HepG2 (cell line): ENCODE results near the gene TNKS1BP1. TPM values are rescaled to one million over a fixed set of nuclear protein-coding genes. Genes with fewer than 3 reads are reported as not detected.
A peak's percentile ranks its signal among the peaks of the same experiment; 100 is the strongest.

Source experiments
- ETV5 ChIP-seq: IDR thresholded peaks from 2 replicates; pipeline ENCODE4 v1.6.1; 2018; ENCODE audit warnings: missing biosample characterization, missing genetic modification reagents, inconsistent platforms, borderline replicate concordance
- HES4 ChIP-seq: sonication (generic); formaldehyde crosslinking; IDR thresholded peaks from 2 replicates; pipeline ENCODE4 v1.9.0; 2021; ENCODE audit warnings: mild to moderate bottlenecking, missing genetic modification reagents, borderline replicate concordance
- MED1 ChIP-seq: sonication (generic); formaldehyde crosslinking; IDR thresholded peaks from 2 replicates; pipeline ENCODE4 v1.4.0; 2020; ENCODE audit warnings: missing genetic modification reagents
- MYC ChIP-seq: sonication (generic); formaldehyde crosslinking; IDR thresholded peaks from 2 replicates; pipeline ENCODE4 v1.9.0; 2021; ENCODE audit warnings: missing genetic modification reagents, borderline replicate concordance
- NFYB ChIP-seq: sonication (generic); formaldehyde crosslinking; IDR thresholded peaks from 2 replicates; pipeline ENCODE4 v1.4.0; 2020; ENCODE audit warnings: missing genetic modification reagents
- PITX1 ChIP-seq: sonication (generic); formaldehyde crosslinking; IDR thresholded peaks from 2 replicates; pipeline ENCODE4 v1.5.1; 2020; ENCODE audit warnings: mild to moderate bottlenecking, missing genetic modification reagents
- POGZ ChIP-seq: sonication (generic); formaldehyde crosslinking; IDR thresholded peaks from 2 replicates; pipeline ENCODE4 v1.4.0; 2020; ENCODE audit warnings: mild to moderate bottlenecking, missing genetic modification reagents
- POLR2AphosphoS2 ChIP-seq: IDR thresholded peaks from 2 replicates; pipeline ENCODE4 v1.6.1; 2011; ENCODE audit warnings: low read depth, low read length, improper control_type of control experiment
- SNAI1 ChIP-seq: sonication (generic); formaldehyde crosslinking; IDR thresholded peaks from 2 replicates; pipeline ENCODE4 v1.5.0; 2020; ENCODE audit warnings: mild to moderate bottlenecking, missing genetic modification reagents, borderline replicate concordance
- SP4 ChIP-seq: sonication (generic); formaldehyde crosslinking; IDR thresholded peaks from 2 replicates; pipeline ENCODE4 v1.8.1; 2023; ENCODE audit warnings: mild to moderate bottlenecking, missing genetic modification reagents
- ZFP36 ChIP-seq: fragments of 150-350 bp; IDR thresholded peaks from 2 replicates; pipeline ENCODE4 v1.6.1; 2018; ENCODE audit warnings: borderline replicate concordance, low read length, low read depth; ENCODE audit not compliant: partially characterized antibody
- ZMAT3 ChIP-seq: sonication (generic); formaldehyde crosslinking; conservative IDR thresholded peaks from 2 replicates; pipeline ENCODE4 v1.7.0; 2021; ENCODE audit warnings: missing genetic modification reagents
- ZNF251 ChIP-seq: sonication (generic); formaldehyde crosslinking; IDR thresholded peaks from 2 replicates; pipeline ENCODE4 v1.9.0; 2021; ENCODE audit warnings: mild to moderate bottlenecking, missing genetic modification reagents
- ZNF460 ChIP-seq: sonication (generic); formaldehyde crosslinking; IDR thresholded peaks from 2 replicates; pipeline ENCODE4 v1.5.1; 2020; ENCODE audit warnings: missing genetic modification reagents, mild to moderate bottlenecking, borderline replicate concordance
- ZNF484 ChIP-seq: sonication (generic); formaldehyde crosslinking; IDR thresholded peaks from 2 replicates; pipeline ENCODE4 v1.5.1; 2020; ENCODE audit warnings: mild to moderate bottlenecking, low read depth, missing genetic modification reagents, borderline replicate concordance
- ZNF598 ChIP-seq: sonication (generic); formaldehyde crosslinking; IDR thresholded peaks from 2 replicates; pipeline ENCODE4 v1.5.1; 2020; ENCODE audit warnings: mild to moderate bottlenecking, missing genetic modification reagents, borderline replicate concordance
- ZNF652 ChIP-seq: IDR thresholded peaks from 2 replicates; pipeline ENCODE4 v1.6.1; 2016; ENCODE audit warnings: low read depth, borderline replicate concordance
- ZNF703 ChIP-seq: sonication (generic); formaldehyde crosslinking; IDR thresholded peaks from 2 replicates; pipeline ENCODE4 v1.5.1; 2020; ENCODE audit warnings: missing genetic modification reagents, mild to moderate bottlenecking, moderate library complexity, borderline replicate concordance
- ZNF839 ChIP-seq: sonication (generic); formaldehyde crosslinking; IDR thresholded peaks from 2 replicates; pipeline ENCODE4 v1.4.0; 2020; ENCODE audit warnings: missing genetic modification reagents, mild to moderate bottlenecking, borderline replicate concordance
- polyA plus RNA-seq, 8 experiments: library from polyadenylated mRNA; depleted of rRNA in 3 of 8; stranded (reverse) in 7 of 8; unstranded in 1 of 8; fragments of >200 nt; fragmentation: Illumina TruSeq in 4 of 8; extraction: Trizol in 4 of 8; gene quantifications; 2 replicates each; pipeline versions ENCODE4 v1.2.1 to v1.2.3, GENCODE V29; 2011 to 2016; ENCODE audit warnings: low read depth in 4 of 8, missing spikeins in 1 of 8, mixed read lengths in 1 of 8; ENCODE audit not compliant: insufficient read depth in 1 of 8
- total RNA-seq, 5 experiments: library from RNA; depleted of rRNA; stranded (reverse); fragments of >200 nt; fragmentation: Illumina TruSeq; extraction: Trizol; gene quantifications; 2 replicates each; pipeline ENCODE4 v1.2.3, GENCODE V29; 2016; ENCODE audit warnings: low read depth in 1 of 5
- TF ChIP-seq, protein P1 (sequence below): sonication (generic); formaldehyde crosslinking; IDR thresholded peaks from 2 replicates; pipeline ENCODE4 v1.4.0; 2020; ENCODE audit warnings: missing genetic modification reagents
- TF ChIP-seq, protein P2 (sequence below): sonication (generic); formaldehyde crosslinking; IDR thresholded peaks from 2 replicates; pipeline ENCODE4 v1.5.0; 2020; ENCODE audit warnings: missing genetic modification reagents, mild to moderate bottlenecking, borderline replicate concordance
- TF ChIP-seq, protein P3 (sequence below): sonication (generic); formaldehyde crosslinking; IDR thresholded peaks from 2 replicates; pipeline ENCODE4 v1.4.0; 2020; ENCODE audit warnings: missing genetic modification reagents, borderline replicate concordance

The TNKS1BP1 gene
- total and polyA plus RNA-seq, 2 of the 13 experiments (the other 11 are each of a cell fraction or from before 2014, with no cell fraction given): 13.7 to 15.0 TPM

DNA sequence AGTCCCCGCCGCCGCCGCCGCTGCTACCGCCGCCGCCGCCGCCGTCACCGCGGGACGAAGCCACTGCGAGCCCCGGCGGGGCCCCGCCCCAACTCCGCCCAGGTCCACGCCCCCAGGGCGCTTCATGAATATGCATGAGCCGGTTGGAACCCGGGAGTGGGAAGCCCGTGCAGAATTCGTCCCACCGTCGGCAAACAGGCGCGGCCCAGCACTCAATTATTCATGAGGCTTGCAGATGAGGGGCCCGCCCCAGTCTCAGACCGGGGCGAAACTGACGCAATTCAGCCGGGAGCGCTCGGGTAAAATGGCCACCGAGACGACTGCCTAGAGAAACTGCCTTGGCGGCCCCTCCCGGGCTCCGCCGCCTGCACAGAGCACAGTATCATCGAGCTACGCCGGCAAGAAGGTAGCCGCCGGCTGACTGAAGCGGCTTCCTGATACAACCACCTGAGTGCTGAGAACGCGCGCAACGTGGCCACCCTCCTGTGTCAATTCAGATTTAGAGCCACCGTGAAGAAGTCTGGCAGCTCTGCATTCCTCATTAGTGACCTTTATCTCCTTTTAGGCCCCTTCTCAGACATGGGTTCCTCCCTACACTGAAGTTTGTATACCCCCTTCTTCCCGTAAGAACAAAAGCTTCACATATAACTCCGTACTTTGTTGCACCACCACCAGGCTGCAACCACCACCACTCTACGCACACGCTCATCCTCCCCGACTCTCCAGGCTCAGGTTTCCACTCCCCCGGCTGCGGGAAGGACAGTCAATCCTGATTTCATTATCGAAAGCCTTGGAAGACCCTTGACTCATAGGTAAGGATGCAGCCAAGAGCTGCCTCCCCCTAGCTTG is at the start of gene TNKS1BP1 (continued):
- TF ChIP-seq POLR2AphosphoS2 (no peak), ZNF839 (CRISPR knock-in tag) (no peak), PITX1 (no peak), SNAI1 (CRISPR knock-in tag) (no peak), SP4 (CRISPR knock-in tag) (peak; percentile 69; the same call in 1 of the 2 replicates), ZNF251 (CRISPR knock-in tag) (no peak), POGZ (no peak), ZNF652 (no peak), ZMAT3 (CRISPR knock-in tag) (no peak; the same call in 1 of the 2 replicates), ZNF598 (CRISPR knock-in tag) (peak; percentile 46; the same call in 1 of the 2 replicates), ZNF460 (no peak), HES4 (no peak; the same call in 1 of the 2 replicates), ETV5 (CRISPR knock-in tag) (no peak; the same call in 1 of the 2 replicates), MED1 (peak; percentile 36), ZNF484 (CRISPR knock-in tag) (no peak), ZNF703 (CRISPR knock-in tag) (no peak), ZFP36 (no peak), NFYB (CRISPR knock-in tag) (0 out of 2 replicates have a peak, but pooled peaks have one; percentile 11), MYC (0 out of 2 replicates have a peak, but pooled peaks have one; percentile 48)
- TF ChIP-seq, protein P1, sequence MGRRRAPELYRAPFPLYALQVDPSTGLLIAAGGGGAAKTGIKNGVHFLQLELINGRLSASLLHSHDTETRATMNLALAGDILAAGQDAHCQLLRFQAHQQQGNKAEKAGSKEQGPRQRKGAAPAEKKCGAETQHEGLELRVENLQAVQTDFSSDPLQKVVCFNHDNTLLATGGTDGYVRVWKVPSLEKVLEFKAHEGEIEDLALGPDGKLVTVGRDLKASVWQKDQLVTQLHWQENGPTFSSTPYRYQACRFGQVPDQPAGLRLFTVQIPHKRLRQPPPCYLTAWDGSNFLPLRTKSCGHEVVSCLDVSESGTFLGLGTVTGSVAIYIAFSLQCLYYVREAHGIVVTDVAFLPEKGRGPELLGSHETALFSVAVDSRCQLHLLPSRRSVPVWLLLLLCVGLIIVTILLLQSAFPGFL: no peak
- TF ChIP-seq, protein P2, sequence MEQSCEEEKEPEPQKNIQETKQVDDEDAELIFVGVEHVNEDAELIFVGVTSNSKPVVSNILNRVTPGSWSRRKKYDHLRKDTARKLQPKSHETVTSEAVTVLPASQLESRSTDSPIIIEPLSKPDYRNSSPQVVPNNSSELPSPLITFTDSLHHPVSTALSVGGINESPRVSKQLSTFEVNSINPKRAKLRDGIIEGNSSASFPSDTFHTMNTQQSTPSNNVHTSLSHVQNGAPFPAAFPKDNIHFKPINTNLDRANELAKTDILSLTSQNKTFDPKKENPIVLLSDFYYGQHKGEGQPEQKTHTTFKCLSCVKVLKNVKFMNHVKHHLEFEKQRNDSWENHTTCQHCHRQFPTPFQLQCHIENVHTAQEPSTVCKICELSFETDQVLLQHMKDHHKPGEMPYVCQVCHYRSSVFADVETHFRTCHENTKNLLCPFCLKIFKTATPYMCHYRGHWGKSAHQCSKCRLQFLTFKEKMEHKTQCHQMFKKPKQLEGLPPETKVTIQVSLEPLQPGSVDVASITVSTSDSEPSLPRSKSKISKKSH (CRISPR knock-in tag): no peak
- TF ChIP-seq, protein P3, sequence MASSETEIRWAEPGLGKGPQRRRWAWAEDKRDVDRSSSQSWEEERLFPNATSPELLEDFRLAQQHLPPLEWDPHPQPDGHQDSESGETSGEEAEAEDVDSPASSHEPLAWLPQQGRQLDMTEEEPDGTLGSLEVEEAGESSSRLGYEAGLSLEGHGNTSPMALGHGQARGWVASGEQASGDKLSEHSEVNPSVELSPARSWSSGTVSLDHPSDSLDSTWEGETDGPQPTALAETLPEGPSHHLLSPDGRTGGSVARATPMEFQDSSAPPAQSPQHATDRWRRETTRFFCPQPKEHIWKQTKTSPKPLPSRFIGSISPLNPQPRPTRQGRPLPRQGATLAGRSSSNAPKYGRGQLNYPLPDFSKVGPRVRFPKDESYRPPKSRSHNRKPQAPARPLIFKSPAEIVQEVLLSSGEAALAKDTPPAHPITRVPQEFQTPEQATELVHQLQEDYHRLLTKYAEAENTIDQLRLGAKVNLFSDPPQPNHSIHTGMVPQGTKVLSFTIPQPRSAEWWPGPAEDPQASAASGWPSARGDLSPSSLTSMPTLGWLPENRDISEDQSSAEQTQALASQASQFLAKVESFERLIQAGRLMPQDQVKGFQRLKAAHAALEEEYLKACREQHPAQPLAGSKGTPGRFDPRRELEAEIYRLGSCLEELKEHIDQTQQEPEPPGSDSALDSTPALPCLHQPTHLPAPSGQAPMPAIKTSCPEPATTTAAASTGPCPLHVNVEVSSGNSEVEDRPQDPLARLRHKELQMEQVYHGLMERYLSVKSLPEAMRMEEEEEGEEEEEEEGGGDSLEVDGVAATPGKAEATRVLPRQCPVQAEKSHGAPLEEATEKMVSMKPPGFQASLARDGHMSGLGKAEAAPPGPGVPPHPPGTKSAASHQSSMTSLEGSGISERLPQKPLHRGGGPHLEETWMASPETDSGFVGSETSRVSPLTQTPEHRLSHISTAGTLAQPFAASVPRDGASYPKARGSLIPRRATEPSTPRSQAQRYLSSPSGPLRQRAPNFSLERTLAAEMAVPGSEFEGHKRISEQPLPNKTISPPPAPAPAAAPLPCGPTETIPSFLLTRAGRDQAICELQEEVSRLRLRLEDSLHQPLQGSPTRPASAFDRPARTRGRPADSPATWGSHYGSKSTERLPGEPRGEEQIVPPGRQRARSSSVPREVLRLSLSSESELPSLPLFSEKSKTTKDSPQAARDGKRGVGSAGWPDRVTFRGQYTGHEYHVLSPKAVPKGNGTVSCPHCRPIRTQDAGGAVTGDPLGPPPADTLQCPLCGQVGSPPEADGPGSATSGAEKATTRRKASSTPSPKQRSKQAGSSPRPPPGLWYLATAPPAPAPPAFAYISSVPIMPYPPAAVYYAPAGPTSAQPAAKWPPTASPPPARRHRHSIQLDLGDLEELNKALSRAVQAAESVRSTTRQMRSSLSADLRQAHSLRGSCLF (CRISPR knock-in tag): no peak
